Choroid plexus epithelial cell (primary cell): Measurements from ENCODE around the gene FAM167B.
A peak's percentile ranks its signal among the peaks of the same experiment; 100 is the strongest.

Experiments
- DNase-seq: peaks from one replicate; pipeline ENCODE4 v3.0.0-alpha.2; 2010; ENCODE audit warnings: low read depth
- H3K4me3 ChIP-seq: 2 replicates; pipeline ENCODE4 v1.5.1; 2011; ENCODE audit warnings: low read depth, mild to moderate bottlenecking, control low read depth, low read length, moderate library complexity
- TF ChIP-seq, protein P1 (sequence below): conservative IDR thresholded peaks from 2 replicates; pipeline ENCODE4 v1.5.1; 2011; ENCODE audit warnings: low read depth, mild to moderate bottlenecking, control low read depth, inconsistent platforms, low read length, moderate library complexity

FAM167B gene

DNA sequence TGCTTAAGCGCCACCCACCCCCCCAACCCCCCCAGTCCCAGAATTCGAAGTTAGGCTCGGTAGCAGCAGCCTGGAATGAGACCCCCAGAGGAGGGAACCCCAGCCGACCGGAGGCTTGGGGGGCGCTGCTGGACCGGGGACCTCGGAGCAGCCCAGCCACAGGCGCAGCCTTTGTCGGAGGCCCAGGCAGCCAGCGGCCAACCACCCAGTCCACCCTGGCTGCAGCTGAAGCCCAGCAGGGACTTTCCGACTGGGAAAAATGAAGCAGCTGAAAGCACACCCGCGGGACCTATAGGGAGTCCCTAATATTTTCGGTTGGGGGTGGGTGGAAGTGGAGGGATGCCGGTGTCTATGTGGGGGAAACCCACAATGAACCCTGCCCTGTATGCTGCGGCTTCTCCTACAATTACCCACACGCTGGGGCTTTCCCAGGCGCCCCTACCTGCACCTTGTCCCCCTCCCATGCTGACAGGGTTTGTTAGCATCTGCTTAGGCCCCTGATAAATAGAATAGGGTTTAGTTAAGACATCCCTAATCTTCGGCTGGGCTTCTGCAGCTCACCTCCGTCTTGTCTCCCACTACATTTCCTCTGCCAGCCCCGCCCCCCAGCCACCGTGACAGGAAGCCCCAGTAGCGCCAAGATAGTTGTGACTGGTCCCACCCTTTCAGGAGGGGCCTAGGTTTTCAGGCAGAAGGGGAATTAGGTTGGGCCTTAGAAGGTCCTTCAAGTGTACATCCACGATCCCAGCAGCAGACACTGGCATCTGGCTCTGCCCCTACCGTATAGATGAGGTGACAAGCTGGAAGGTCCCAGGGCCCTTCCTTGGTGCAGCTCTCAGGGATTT, 45.8 kb upstream of the FAM167B start:
- peak overlapping the region; percentile 72 for H3K4me3 ChIP-seq
- TF ChIP-seq, protein P1, sequence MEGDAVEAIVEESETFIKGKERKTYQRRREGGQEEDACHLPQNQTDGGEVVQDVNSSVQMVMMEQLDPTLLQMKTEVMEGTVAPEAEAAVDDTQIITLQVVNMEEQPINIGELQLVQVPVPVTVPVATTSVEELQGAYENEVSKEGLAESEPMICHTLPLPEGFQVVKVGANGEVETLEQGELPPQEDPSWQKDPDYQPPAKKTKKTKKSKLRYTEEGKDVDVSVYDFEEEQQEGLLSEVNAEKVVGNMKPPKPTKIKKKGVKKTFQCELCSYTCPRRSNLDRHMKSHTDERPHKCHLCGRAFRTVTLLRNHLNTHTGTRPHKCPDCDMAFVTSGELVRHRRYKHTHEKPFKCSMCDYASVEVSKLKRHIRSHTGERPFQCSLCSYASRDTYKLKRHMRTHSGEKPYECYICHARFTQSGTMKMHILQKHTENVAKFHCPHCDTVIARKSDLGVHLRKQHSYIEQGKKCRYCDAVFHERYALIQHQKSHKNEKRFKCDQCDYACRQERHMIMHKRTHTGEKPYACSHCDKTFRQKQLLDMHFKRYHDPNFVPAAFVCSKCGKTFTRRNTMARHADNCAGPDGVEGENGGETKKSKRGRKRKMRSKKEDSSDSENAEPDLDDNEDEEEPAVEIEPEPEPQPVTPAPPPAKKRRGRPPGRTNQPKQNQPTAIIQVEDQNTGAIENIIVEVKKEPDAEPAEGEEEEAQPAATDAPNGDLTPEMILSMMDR, result no peak
- DNase-seq, result peak; percentile 72

- TF ChIP-seq, protein P1, result no peak
- peak overlapping the region; percentile 76 for H3K4me3 ChIP-seq
- DNase-seq, result no peak
Observed at GRCh38 chr1:32204943-32205361, 42.1 kb upstream of the FAM167B start.

DNA sequence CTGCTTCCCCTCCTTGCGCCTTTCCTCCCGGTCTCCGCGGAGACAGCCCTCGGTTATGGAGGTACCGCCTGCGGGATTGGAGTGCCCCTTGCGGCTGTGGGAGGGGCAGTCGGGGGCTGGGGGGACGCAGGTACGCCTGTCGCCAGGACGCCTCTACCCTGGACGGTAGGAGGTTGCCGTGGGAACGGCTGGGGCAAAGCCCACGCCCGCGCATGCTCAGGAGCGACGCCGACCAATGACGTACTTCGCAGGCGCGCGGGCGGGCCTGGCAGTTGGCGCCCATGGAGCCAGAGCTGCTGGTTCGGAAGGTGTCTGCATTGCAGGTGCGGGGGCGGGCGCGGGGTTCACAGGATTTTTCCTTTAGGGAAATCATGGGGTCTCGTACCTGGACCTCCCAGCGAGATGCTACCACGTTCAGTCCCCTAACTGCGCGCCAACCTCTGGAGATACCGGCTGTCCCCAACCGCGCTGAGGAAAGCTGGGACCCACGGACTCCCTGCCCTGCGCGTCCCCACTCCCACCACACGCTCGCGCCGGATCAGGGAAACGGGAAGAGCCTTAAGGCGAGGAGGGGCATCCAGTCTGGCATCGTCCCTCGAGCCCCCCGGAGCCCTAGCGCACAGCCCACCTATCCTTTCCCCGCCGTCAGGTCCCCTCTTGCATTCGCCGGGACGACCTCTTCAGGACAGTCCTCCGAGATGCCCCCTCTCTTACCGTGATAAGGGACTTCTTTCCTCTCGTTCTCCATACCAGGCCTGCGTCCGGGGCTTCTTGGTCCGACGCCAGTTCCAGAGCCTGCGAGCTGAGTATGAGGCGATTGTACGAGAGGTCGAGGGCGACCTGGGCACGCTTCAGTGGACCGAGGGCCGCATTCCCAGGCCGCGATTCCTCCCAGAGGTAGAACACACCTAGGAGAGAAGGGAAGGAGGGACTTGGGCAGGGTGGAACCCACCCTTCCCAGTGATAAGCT, 41.3 kb upstream of the FAM167B start, which contains the start of gene IQCC:
Gene IQCC, plus strand, starts transcription at position 271 of the 970 bp plus-strand sequence. Its CDS starts 11 bp downstream, at position 282.
- peak; percentile 81 for DNase-seq
- peak within 1 kb of the TSS; percentile 76 for H3K4me3 ChIP-seq
- TF ChIP-seq, protein P1, result no peak

GRCh38 chr1:32208469-32208868, 38.6 kb upstream of the FAM167B start:
- TF ChIP-seq, protein P1, result no peak
- no peak for DNase-seq
- H3K4me3 ChIP-seq, result no peak overlapping the region

DNA sequence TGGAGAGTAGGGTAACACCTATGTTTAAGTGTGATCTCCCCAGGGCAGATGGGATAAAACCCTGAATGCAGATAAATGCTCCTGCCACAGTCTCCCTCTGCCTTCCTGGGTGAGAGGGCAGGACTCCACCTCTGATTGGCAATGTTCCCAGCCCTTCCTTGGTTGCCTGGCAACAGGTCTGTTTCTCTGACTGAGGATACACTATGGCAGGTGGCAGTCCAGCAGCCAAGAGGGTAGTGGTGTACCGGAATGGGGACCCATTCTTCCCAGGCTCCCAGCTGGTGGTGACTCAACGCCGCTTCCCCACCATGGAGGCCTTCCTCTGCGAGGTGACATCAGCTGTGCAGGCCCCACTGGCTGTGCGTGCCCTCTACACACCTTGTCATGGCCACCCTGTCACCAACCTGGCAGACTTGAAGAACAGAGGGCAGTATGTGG, 38.1 kb upstream of the FAM167B start, which contains the start of gene DCDC2B:
Gene DCDC2B, plus strand, starts transcription at position 199 of the 438 bp plus-strand sequence. Its CDS starts 5 bp downstream, at position 204.
- no peak within 1 kb of the TSS for H3K4me3 ChIP-seq
- peak; percentile 59 for DNase-seq
- TF ChIP-seq, protein P1, result no peak

- DNase-seq, result peak; percentile 80
- TF ChIP-seq, protein P1, result peak; percentile 91
- no peak overlapping the region for H3K4me3 ChIP-seq
Observed at GRCh38 chr1:32215629-32216480, 31.2 kb upstream of the FAM167B start.
